OCI-LY7 (cell line): ENCODE measurements around the gene RLIM. TPM values are rescaled to one million over a fixed set of nuclear protein-coding genes. Genes with fewer than 3 reads are reported as not detected.

ENCODE experiments used
- BruUV-seq: library from RNA; stranded (reverse); fragments of 400-500 nt; replicated peaks from 2 replicates; lab custom pipeline; 2021; lab: Mats Ljungman, UMichigan
- CTCF ChIA-PET: fragments of 300-600 bp; sonication (Branson Sonifier 250); formaldehyde crosslinking; loops from one replicate; lab custom pipeline; 2022; ENCODE audit warnings: antibody characterized with exemption; ENCODE audit not compliant: unreplicated experiment; lab: Charles Lee
- POLR2A ChIA-PET: fragments of 300-600 bp; sonication (Branson Sonifier 250); formaldehyde crosslinking; loops from one replicate; lab custom pipeline; 2022; ENCODE audit warnings: antibody characterized with exemption; lab: Charles Lee
- DNase-seq: peaks from one replicate; pipeline ENCODE4 v3.0.0-alpha.2; 2015; ENCODE audit warnings: low spot score
- H2AFZ ChIP-seq: fragments of 200-600 bp; sonication (generic), shearing (Covaris generic); 2 replicates; pipeline ENCODE4 v1.6.1; 2014; ENCODE audit warnings: mild to moderate bottlenecking, antibody characterized with exemption, low read length, moderate library complexity
- H3K27ac ChIP-seq: fragments of 200-600 bp; sonication (generic); 2 replicates; pipeline ENCODE4 v1.5.1; 2014; ENCODE audit warnings: mixed run types, low read depth, mild to moderate bottlenecking, moderate library complexity, low read length, inconsistent platforms; ENCODE audit not compliant: poor library complexity, severe bottlenecking
- H3K36me3 ChIP-seq: fragments of 200-600 bp; sonication (generic); 2 replicates; pipeline ENCODE4 v1.6.1; 2014; ENCODE audit warnings: mild to moderate bottlenecking, antibody characterized with exemption, low read length, moderate library complexity, mixed read lengths; ENCODE audit not compliant: insufficient read depth
- H3K4me1 ChIP-seq: fragments of 200-600 bp; sonication (generic); 2 replicates; pipeline ENCODE4 v1.5.1; 2014; ENCODE audit warnings: mild to moderate bottlenecking, low read length; ENCODE audit not compliant: insufficient read depth, poor library complexity, severe bottlenecking
- H3K4me2 ChIP-seq: fragments of 200-600 bp; sonication (generic); 2 replicates; pipeline ENCODE4 v1.6.1; 2014; ENCODE audit warnings: mild to moderate bottlenecking, low read length
- H3K4me3 ChIP-seq: fragments of 200-600 bp; sonication (generic); 2 replicates; pipeline ENCODE4 v1.5.1; 2014; ENCODE audit warnings: mild to moderate bottlenecking, low read depth, low read length; ENCODE audit not compliant: poor library complexity, severe bottlenecking
- H3K79me2 ChIP-seq: fragments of 200-600 bp; sonication (generic); 2 replicates; pipeline ENCODE4 v1.6.1; 2016; ENCODE audit warnings: low read depth, mild to moderate bottlenecking, low read length, moderate library complexity, mixed read lengths; ENCODE audit not compliant: insufficient read depth
- H3K9me2 ChIP-seq: fragments of 200-600 bp; sonication (generic); 2 replicates; pipeline ENCODE4 v1.6.1; 2016; ENCODE audit warnings: mild to moderate bottlenecking, low read length, mixed read lengths; ENCODE audit not compliant: insufficient read depth
- H3K9me3 ChIP-seq: fragments of 200-600 bp; sonication (generic); 2 replicates; pipeline ENCODE4 v1.6.1; 2014; ENCODE audit warnings: mild to moderate bottlenecking, mixed run types, low read length, mixed read lengths
- H4K20me1 ChIP-seq: fragments of 200-600 bp; sonication (generic); 2 replicates; pipeline ENCODE4 v1.6.1; 2014; ENCODE audit warnings: mild to moderate bottlenecking, antibody characterized with exemption, low read length, moderate library complexity, mixed read lengths; ENCODE audit not compliant: insufficient read depth
- CTCF ChIP-seq: fragments of 200-600 bp; sonication (generic); conservative IDR thresholded peaks from 2 replicates; pipeline ENCODE4 v1.5.1; 2014; ENCODE audit warnings: mild to moderate bottlenecking, antibody characterized with exemption, low read length, moderate library complexity, mixed read lengths
- EZH2phosphoT487 ChIP-seq: fragments of 200-600 bp; sonication (generic); IDR thresholded peaks from 2 replicates; pipeline ENCODE4 v1.6.1; 2018; ENCODE audit warnings: low read depth, borderline replicate concordance, mild to moderate bottlenecking, mixed run types, antibody characterized with exemption, low read length, moderate library complexity, mixed read lengths
- intact Hi-C: fragments of 100-400 bp; cut with micrococcal nuclease; formaldehyde crosslinking; loops from one replicate; pipeline ENCODE4 v1.10.0; 2022; ENCODE audit not compliant: unreplicated experiment
- total RNA-seq, 2 experiments: library from RNA; depleted of rRNA in 1 of 2; stranded (reverse); fragments of >200 nt in 1 of 2; shearing (Covaris generic) in 1 of 2; gene quantifications; 2 replicates each; pipeline ENCODE4 v1.2.3, GENCODE V29; 2014 to 2022

RLIM gene
- total RNA-seq, 2 experiments from 2014 or later: 23.4 to 30.8 TPM

DNA sequence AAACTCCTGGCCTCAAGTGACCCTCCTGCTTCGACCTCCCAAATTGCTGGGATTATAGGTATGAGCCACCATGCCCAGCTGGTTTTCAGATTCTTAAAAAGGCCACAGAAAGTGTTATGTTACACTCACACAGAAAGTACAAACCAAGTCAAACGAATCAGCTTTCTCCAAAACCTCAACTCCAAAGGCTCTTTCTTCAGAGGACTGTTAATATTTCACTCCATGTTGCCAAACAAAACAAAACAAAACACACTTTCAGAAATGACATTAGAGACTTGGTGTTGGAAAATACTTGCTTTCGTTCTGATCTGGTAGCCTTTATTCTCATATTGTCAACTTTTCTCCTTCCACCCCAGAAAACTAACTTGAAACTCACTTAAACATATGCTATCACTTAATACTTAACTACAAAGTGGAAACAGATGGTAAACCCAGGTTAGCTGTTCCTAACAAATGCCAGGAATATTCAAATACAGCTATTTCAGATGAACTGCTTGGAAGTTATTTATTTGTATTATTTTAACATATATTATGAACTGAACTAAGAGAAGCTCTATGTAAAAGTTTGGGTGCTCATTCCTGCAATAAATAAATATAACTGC is 34.7 kb downstream of the RLIM start:
- Histone ChIP-seq H3K36me3 (no peaks in the 10 kb centered on the region), H3K9me2 (no peaks in the 10 kb centered on the region), H2AFZ (no peak overlapping the region), H3K79me2 (no peaks in the 10 kb centered on the region), H3K9me3 (no peaks in the 10 kb centered on the region), H4K20me1 (no peaks in the 10 kb centered on the region), H3K27ac (no peak overlapping the region), H3K4me1 (no peaks in the 10 kb centered on the region), H3K4me3 (no peak overlapping the region), H3K4me2 (no peak overlapping the region)
- no peak for DNase-seq
- BruUV-seq: no TSS peak
- POLR2A ChIA-PET: interaction anchor here (0.8 kb wide), 1 partner anchor 18 kb away, joined by 3 read pairs; no protein-coding TSS in a partner anchor
- CTCF ChIA-PET: no interaction called here
- intact Hi-C loops: no loop called here
- TF ChIP-seq CTCF: no peak
- TF ChIP-seq EZH2phosphoT487: no peak

DNA sequence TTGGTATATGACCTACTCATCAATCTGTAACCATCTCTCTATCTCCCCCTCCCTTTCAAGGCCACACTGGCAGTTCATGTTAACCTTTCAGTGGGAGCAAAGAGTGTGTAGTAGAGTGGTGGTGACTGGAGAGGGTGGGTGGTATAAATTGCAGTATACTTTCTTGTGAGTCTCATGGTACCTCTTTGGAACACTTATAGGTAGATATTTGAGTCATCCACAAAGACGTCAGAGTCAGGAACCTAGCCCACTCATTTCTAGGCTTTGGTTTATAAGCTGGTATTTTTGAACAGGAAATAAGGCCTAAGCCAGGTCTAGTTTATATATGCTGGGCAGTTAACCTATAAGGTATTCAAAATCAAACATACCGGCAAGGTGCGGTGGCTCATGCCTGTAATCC is 36.3 kb downstream of the RLIM start:
- Histone ChIP-seq H3K4me1 (no peaks in the 10 kb centered on the region), H3K4me3 (no peak overlapping the region), H3K9me2 (no peaks in the 10 kb centered on the region), H3K79me2 (no peaks in the 10 kb centered on the region), H2AFZ (no peak overlapping the region), H3K4me2 (no peak overlapping the region), H4K20me1 (no peaks in the 10 kb centered on the region), H3K36me3 (no peaks in the 10 kb centered on the region), H3K27ac (no peak overlapping the region), H3K9me3 (no peaks in the 10 kb centered on the region)
- intact Hi-C loops: no loop called here
- CTCF ChIA-PET: no interaction called here
- POLR2A ChIA-PET: no interaction called here
- BruUV-seq: no TSS peak
- no peak for DNase-seq
- TF ChIP-seq CTCF: no peak
- TF ChIP-seq EZH2phosphoT487: no peak

DNA sequence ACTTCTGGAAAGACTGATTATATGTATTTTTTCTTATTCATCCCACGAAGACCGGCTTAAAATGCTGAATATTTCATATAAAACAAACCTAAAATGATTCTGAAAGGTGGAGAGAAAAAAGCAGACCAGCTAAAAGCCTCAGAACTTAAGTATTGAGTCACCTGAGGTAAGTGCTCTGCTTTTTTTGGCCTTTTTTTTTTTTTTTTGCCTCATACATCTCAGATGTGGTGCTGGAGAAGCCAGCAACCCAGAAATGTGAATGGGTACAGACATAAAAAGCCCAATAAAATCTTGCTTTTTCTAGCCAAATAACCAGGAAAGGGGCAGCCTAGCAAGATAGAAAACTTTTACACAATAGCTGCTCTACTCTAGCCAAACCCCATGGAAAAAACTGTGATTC is 57.0 kb downstream of the RLIM start:
- H3K9me2 ChIP-seq: no peaks in the 10 kb centered on the region
- no peak for DNase-seq
- BruUV-seq: no TSS peak
- H2AFZ ChIP-seq: no peak overlapping the region
- POLR2A ChIA-PET: no interaction called here
- TF ChIP-seq EZH2phosphoT487: no peak
- TF ChIP-seq CTCF: no peak
- H3K36me3 ChIP-seq: no peaks in the 10 kb centered on the region
- H3K4me3 ChIP-seq: no peak overlapping the region
- H3K4me1 ChIP-seq: no peaks in the 10 kb centered on the region
- no peaks in the 10 kb centered on the region for H3K9me3 ChIP-seq
- no peak overlapping the region for H3K4me2 ChIP-seq
- CTCF ChIA-PET: no interaction called here
- no peaks in the 10 kb centered on the region for H3K79me2 ChIP-seq
- H4K20me1 ChIP-seq: no peaks in the 10 kb centered on the region
- H3K27ac ChIP-seq: no peak overlapping the region
- intact Hi-C loops: no loop called here
